NOMO-1 treated with dmso at 0.1 percent for 144 hours (cell line): ENCODE data around the gene NPIPA3.
"Not testable (repeated sequence)": the region's sequence is repeated elsewhere in the genome, so short reads cannot be mapped to it uniquely, and the experiment has no call there.

ENCODE experiments used
- DNase-seq: peaks from one replicate; lab custom pipeline; 2025; ENCODE audit not compliant: unreplicated experiment; lab: John Stamatoyannopoulos, UW

Gene NPIPA3

GRCh38 chr16:14742273-14743128 is 39.3 kb downstream of the NPIPA3 start, which contains the start of gene NPIPA2:
Gene NPIPA2, plus strand, starts transcription at chr16:14742533. Its CDS starts 5,533 bp downstream, at chr16:14748066.
- DNase-seq, result not testable (repeated sequence)

- not testable (repeated sequence) for DNase-seq
Measured at GRCh38 chr16:14773654-14774053, 70.4 kb downstream of the NPIPA3 start.

GRCh38 chr16:14775624-14776023 is 72.4 kb downstream of the NPIPA3 start:
- DNase-seq, result not testable (repeated sequence)
